ENCODE data around the gene SERPINA5.

The SERPINA5 gene

GRCh38 chr14:94611179-94611578, 30.0 kb downstream of the SERPINA5 start:
- no peak for DNase-seq

GRCh38 chr14:94612174-94612573, 30.9 kb downstream of the SERPINA5 start, which contains the start of gene SERPINA3:
Gene SERPINA3 (plus strand): TSS chr14:94612391. CDS start chr14:94614442, 2,051 bp downstream.
- no peak for DNase-seq

- no peak for DNase-seq
Measured at GRCh38 chr14:94612580-94613554, 31.6 kb downstream of the SERPINA5 start.

- DNase-seq = no peak
Measured at GRCh38 chr14:94613720-94614644, 32.8 kb downstream of the SERPINA5 start.

- no peak for DNase-seq
Measured at GRCh38 chr14:94614802-94615201, 33.6 kb downstream of the SERPINA5 start.

GRCh38 chr14:94615254-94615653, 34.0 kb downstream of the SERPINA5 start:
- DNase-seq = no peak

GRCh38 chr14:94615823-94616570, 34.8 kb downstream of the SERPINA5 start:
- DNase-seq = no peak

- no peak for DNase-seq
Measured at GRCh38 chr14:94617366-94617941, 36.2 kb downstream of the SERPINA5 start.

GRCh38 chr14:94617988-94618822, 37.0 kb downstream of the SERPINA5 start:
- no peak for DNase-seq

GRCh38 chr14:94619297-94619696, 38.1 kb downstream of the SERPINA5 start:
- no peak for DNase-seq

GRCh38 chr14:94620597-94620996, 39.4 kb downstream of the SERPINA5 start:
- DNase-seq = no peak

- DNase-seq = no peak
Measured at GRCh38 chr14:94621358-94622134, 40.3 kb downstream of the SERPINA5 start.

- DNase-seq = no peak
Measured at GRCh38 chr14:94622653-94623421, 41.6 kb downstream of the SERPINA5 start.

- no peak for DNase-seq
Measured at GRCh38 chr14:94623422-94623809, 42.2 kb downstream of the SERPINA5 start.

GRCh38 chr14:94623856-94624499, 42.8 kb downstream of the SERPINA5 start:
- no peak for DNase-seq

GRCh38 chr14:94624537-94625352, 43.5 kb downstream of the SERPINA5 start:
- DNase-seq = no peak

- no peak for DNase-seq
Measured at GRCh38 chr14:94625353-94625635, 44.1 kb downstream of the SERPINA5 start.

- DNase-seq = no peak
Measured at GRCh38 chr14:94628578-94628977, 47.4 kb downstream of the SERPINA5 start.

Measured in NCI-H2107 (cell line).